ENCODE data around the gene PAK2. TPM values are rescaled to one million over a fixed set of nuclear protein-coding genes. Genes with fewer than 3 reads are reported as not detected.
A peak's percentile ranks its signal among the peaks of the same experiment; 100 is the strongest.
"Not testable (repeated sequence)": the region's sequence is repeated elsewhere in the genome, so short reads cannot be mapped to it uniquely, and the experiment has no call there.

PAK2 gene
- total RNA-seq, 2 experiments from 2014 or later = 67.9 to 69.5 TPM

DNA sequence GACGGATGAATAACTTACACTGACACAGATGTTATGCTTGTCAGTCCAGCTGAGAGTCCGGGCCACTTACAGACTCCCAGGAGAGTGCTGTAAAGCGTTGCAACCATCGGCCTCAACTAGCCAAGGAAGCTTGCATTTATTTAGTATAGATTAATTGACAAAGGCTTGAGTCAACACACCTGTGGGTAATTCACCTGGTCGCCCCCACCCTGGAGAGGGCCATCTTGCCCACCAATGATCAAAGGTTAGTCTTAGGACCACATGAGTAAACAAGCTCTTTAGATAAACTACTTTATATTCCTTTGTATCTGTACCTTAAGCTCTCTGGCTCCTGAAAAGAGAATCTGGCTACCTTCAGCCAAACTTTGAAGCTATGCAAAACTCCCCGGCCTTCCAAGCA lies 51.0 kb downstream of the PAK2 start:
- Mint-ChIP-seq H3K4me3 (no peak overlapping the region), H3K27me3 (no peaks in the 10 kb centered on the region), H3K4me1 (peaks cover 21% of the 10 kb centered on the region), H3K36me3 (peaks cover 64% of the 10 kb centered on the region), H3K27ac (no peak overlapping the region), H3K9me3 (peaks cover 12% of the 10 kb centered on the region)
- DNase-seq = no peak

DNA sequence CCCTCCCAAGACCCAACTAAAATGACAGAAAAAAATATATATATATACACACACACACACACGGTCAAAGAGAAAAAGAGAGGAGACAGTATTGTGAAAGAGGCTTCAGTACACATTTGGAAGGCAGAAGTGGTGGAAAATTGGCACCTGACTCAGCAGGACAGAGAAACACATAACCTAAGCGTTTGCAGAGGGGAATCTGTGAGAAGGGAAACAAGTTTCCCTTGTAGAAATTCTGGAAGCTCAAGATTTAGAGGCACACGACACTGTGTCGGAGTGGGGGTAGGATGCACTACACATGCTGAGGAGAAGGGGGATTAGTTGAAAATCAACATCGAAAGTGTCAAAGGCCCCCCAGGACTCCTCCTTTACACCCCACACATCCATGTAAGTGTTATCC lies 53.1 kb downstream of the PAK2 start:
- peaks cover 12% of the 10 kb centered on the region for H3K9me3 Mint-ChIP-seq
- no peak overlapping the region for H3K27ac Mint-ChIP-seq
- H3K27me3 Mint-ChIP-seq = no peaks in the 10 kb centered on the region
- H3K4me1 Mint-ChIP-seq = peaks cover 16% of the 10 kb centered on the region
- peaks cover 53% of the 10 kb centered on the region for H3K36me3 Mint-ChIP-seq
- H3K4me3 Mint-ChIP-seq = no peak overlapping the region
- no peak for DNase-seq

DNA sequence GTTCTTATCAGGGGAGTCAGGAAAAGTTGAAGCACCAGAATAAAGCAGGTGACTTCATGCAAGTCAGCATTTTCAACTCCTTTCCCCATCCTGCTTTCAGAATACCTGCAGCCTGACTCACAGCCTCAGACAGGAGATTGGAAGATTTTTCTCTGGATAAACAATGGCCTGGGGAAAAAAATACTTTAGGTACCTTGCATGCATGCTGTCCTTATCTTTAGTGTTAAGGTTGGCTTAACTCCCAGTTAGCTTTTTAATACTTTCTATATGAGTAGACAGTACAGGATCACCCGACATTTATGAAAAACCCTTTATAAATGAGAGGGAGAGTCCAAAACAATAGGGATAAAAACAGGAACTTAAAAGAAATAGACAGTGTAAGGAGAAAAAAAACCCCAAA lies 53.6 kb downstream of the PAK2 start:
- H3K27me3 Mint-ChIP-seq = no peaks in the 10 kb centered on the region
- no peak overlapping the region for H3K4me3 Mint-ChIP-seq
- no peak overlapping the region for H3K27ac Mint-ChIP-seq
- H3K9me3 Mint-ChIP-seq = peaks cover 12% of the 10 kb centered on the region
- peaks cover 14% of the 10 kb centered on the region for H3K4me1 Mint-ChIP-seq
- no peak for DNase-seq
- H3K36me3 Mint-ChIP-seq = peaks cover 53% of the 10 kb centered on the region

DNA sequence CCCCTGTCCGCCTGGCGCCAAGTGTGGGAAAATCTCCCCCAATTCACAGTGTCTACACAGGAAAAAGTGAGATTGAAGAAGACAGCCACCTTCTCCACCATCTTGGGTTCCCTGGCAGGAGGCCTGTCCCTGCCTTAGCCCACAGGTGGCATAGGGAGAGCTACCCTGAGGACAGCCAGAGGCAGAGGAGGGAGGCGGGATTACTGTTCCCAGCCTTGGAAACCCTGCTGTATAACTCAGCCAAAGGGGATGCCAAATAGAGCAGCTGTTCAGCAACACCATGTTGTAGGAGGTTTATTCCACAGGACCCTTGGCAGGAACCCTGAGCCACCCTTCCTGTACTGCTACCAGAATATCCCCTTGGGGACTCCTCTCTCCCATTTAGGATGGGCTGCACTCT lies 54.8 kb downstream of the PAK2 start:
- DNase-seq = no peak
- Mint-ChIP-seq H3K27ac (no peak overlapping the region), H3K9me3 (peaks cover 12% of the 10 kb centered on the region), H3K36me3 (peaks cover 46% of the 10 kb centered on the region), H3K27me3 (no peaks in the 10 kb centered on the region), H3K4me1 (peaks cover 14% of the 10 kb centered on the region), H3K4me3 (no peak overlapping the region)

DNA sequence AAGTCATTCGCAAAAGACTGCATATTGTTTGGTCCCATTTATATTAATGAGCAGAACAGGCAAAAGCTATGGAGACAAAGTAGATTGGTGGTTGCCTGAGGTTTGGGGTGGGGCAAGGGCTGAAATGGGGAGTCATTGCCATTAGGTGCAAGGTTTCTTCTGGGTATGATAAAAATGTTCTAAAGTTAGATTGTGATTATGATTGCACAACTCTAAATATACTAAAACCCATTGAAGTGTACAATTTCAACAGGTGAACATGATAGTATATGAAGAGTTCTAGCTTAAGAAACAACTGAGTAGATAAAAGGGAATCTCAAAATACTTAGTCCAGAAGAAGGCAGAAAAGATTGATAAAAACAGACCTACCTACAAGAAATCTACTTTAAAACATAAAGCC lies 56.7 kb downstream of the PAK2 start:
- no peak overlapping the region for H3K4me3 Mint-ChIP-seq
- H3K27ac Mint-ChIP-seq = no peak overlapping the region
- H3K36me3 Mint-ChIP-seq = peaks cover 28% of the 10 kb centered on the region
- peaks cover 6% of the 10 kb centered on the region for H3K9me3 Mint-ChIP-seq
- DNase-seq = no peak
- no peaks in the 10 kb centered on the region for H3K27me3 Mint-ChIP-seq
- H3K4me1 Mint-ChIP-seq = peaks cover 11% of the 10 kb centered on the region

DNA sequence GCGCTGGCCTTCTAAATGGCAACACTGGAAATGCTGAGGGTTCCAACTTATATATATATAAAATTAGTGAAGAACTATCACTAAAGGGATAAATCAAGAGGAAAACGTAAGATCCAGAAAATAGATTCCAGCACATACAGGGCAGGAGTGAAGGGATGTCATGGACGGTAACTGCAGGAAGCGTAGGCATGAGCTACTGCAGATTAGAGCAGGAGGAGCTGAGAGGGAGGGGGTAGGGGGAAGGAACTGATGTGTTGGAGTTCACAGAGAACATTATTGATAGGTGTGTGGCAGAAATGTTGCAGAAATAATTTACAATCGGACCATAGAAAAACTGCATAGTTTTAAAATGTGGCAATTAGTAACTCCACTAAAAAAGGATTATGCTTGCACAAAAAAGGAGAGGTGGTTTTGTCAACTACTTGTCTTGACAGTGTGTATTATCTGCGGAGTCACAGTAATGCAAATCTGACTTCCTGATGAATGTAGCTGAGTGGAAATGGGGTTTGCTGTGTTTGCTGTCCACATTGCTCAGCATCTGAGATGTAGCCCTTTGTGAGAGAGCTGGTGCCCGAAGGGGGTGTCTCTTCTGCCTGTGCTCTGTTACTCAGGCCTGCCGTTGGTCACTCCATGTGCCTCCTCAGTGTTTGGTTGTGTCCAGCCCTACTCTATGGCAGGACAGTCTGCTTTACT lies 61.2 kb downstream of the PAK2 start:
- Mint-ChIP-seq H3K27ac (no peak overlapping the region), H3K4me1 (peaks cover 20% of the 10 kb centered on the region), H3K36me3 (peaks cover 6% of the 10 kb centered on the region), H3K27me3 (no peaks in the 10 kb centered on the region), H3K9me3 (no peaks in the 10 kb centered on the region), H3K4me3 (no peak overlapping the region)
- DNase-seq = no peak

DNA sequence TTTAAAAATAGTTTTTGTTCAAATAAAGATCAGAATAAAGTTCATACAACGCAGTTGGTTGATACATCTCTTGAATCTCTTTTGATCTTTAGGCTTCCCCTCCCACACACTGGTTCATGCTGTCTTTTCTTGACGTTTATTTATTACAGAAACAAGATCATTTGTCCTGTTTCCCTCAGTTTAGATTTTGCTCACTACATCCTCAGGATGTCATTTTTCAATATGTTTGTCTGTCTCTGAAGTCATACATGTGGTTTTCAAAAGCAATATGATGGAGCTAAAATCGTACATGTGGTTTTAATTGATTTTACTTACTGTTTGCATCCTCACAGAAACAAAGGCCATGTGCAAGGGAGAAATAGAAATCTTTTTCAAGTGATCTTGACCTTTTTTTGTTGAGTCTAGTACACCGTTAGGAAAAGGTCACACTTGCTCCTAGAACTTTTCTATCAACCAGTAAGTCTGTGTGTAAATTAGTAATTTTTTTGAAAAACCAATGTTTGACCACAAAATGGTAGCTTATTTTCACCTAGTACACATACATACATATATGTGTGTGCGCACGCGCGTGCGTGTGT lies 64.3 kb downstream of the PAK2 start:
- H3K4me3 Mint-ChIP-seq = no peak overlapping the region

DNA sequence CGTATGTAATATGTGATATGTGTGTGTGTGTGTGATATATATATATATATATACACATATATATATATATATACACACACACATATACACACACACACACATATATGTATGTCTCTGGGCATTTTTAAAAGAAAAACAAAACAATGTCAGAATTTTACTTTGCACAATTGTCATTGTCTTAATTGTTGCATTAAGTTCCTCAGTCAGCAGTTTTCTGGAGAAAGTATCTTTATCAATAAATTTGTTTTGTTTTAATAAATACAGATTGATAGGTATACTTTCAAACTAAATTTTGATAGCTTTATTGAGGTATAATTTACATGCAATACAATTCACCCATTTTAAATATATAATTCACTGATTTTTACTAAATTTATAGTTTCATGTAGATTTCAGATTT lies 65.1 kb downstream of the PAK2 start:
- Mint-ChIP-seq H3K4me3 (no peak overlapping the region), H3K27ac (no peak overlapping the region), H3K9me3 (no peaks in the 10 kb centered on the region), H3K27me3 (no peaks in the 10 kb centered on the region), H3K4me1 (peaks cover 13% of the 10 kb centered on the region), H3K36me3 (peaks cover 24% of the 10 kb centered on the region)
- no peak for DNase-seq

More for the DNA sequence above, 64.3 kb downstream of the PAK2 start:
- Mint-ChIP-seq H3K27ac (peak overlapping the region; percentile 80), H3K27me3 (no peaks in the 10 kb centered on the region), H3K36me3 (peaks cover 23% of the 10 kb centered on the region), H3K9me3 (no peaks in the 10 kb centered on the region), H3K4me1 (peaks cover 17% of the 10 kb centered on the region)
- no peak for DNase-seq

DNA sequence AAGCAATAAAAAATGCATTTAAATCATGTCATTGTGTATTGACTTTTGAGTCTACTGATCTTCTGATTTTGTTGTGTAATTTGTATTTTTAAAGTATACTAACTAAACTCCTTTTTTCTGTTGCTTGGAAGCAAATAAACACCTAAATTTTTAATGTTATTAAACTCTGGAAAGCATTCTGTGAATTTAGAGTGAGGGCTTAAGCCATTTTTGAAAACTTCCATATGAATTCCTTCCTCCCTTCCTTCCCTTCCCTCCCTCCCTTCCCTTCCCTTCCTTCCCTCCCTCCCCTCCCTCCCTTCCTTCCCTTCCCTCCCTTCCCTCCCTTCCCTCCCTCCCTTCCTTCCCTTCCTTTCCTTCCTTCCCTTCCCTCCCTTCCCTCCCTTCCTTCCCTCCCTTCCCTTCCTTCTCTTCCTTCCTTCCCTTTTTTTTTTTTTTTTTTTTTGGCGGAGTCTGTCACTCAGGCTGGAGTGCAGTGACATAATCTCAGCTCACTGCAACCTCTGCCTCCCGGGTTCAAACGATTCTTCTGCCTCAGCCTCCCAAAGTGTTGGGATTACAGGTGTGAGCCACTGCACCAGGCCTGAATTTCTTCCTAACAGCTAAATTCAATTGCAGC lies 71.4 kb downstream of the PAK2 start:
- Mint-ChIP-seq H3K36me3 (peaks cover 27% of the 10 kb centered on the region), H3K27ac (no peak overlapping the region), H3K27me3 (no peaks in the 10 kb centered on the region), H3K4me1 (no peaks in the 10 kb centered on the region), H3K9me3 (no peaks in the 10 kb centered on the region), H3K4me3 (no peak overlapping the region)
- no peak for DNase-seq

DNA sequence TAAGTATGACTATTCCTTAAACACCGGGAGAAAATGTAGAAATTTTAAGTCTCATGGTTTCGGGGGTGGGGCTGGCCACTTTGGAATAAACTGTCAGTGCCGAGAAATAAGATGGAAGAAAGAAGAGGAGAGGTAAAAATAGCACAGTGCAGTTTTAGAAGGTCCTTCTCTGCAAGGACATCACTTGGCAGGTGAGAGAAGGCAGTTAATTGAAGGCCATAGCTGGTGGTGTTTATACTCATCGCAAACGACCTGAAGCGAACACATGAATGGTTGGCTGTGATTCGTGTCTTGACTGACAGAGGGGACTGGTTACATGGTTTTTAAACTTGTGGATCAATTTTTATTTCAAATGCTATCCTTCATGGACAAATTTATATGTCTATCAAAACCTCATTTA lies 73.2 kb downstream of the PAK2 start:
- no peaks in the 10 kb centered on the region for H3K4me1 Mint-ChIP-seq
- H3K27ac Mint-ChIP-seq = peak overlapping the region; percentile 19
- H3K27me3 Mint-ChIP-seq = no peaks in the 10 kb centered on the region
- no peaks in the 10 kb centered on the region for H3K9me3 Mint-ChIP-seq
- no peak overlapping the region for H3K4me3 Mint-ChIP-seq
- H3K36me3 Mint-ChIP-seq = peaks cover 14% of the 10 kb centered on the region
- no peak for DNase-seq

DNA sequence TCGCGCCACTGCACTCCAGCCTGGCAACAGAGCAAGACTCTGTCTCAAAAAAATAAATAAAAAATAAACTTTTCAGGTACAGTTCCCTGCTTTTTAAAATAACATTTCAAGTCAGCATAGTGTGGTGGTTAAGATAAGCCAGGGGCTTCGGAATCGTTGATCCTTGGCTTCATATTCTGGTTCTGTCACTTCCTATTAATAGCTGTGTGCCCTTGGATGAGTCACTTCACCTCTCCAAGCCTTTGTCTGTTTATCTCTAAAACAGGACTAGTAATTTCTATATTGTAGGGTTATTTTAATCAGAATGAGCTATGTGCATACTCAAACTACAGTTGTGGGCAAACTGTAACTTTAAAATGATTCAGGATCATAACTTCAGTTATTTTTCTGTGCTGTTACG lies 74.2 kb downstream of the PAK2 start:
- H3K9me3 Mint-ChIP-seq = no peaks in the 10 kb centered on the region
- peaks cover 11% of the 10 kb centered on the region for H3K36me3 Mint-ChIP-seq
- H3K4me3 Mint-ChIP-seq = no peak overlapping the region
- H3K4me1 Mint-ChIP-seq = no peaks in the 10 kb centered on the region
- no peak overlapping the region for H3K27ac Mint-ChIP-seq
- DNase-seq = no peak
- no peaks in the 10 kb centered on the region for H3K27me3 Mint-ChIP-seq

DNA sequence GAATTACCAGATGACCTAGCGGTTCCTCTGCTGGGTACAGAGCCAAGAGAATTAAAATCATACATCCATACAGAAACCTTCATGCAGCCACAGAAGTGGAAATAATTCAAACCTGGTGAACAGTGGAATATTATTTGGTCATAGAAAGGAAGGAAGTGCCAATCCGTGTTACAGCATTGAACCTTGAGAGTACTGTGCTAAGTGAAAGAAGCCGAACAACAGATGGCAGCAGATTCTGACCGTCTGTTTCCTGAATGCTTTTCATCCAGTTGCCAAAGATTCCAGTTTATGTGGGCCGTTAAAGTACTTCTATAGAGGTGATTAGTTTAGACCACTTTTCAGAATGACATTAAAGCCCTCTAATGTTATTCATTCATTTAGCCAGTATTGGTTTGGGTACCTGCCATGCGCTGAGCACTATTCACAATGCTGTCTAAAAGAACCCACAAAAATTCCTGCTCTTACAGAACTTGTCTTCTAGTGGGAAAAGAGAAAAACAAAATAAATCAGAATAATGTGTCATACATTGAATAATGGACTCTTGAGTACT lies 82.2 kb downstream of the PAK2 start:
- no peak for DNase-seq
- Mint-ChIP-seq H3K4me1 (no peaks in the 10 kb centered on the region), H3K27me3 (no peaks in the 10 kb centered on the region), H3K36me3 (peaks cover 21% of the 10 kb centered on the region), H3K27ac (no peak overlapping the region), H3K9me3 (no peaks in the 10 kb centered on the region), H3K4me3 (no peak overlapping the region)

DNA sequence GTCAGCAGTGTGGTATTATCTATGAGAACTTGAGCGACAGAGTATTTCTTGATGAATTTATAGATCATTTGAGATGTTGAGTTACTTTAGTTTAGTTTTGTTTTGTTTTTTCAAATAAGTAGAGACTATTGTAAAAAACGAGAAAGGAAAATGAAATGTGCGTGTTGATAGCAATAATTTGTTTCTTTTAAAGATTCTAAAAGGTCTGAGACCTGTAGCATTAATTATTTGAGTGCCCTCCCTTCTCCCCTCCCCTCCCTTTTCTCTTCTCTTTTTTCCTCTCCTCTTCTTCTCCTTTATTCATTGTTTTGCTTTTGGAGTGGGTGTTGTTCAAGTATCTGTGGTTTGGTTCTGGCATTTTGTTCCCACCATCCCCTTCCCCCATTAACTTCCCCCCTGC lies 90.0 kb downstream of the PAK2 start:
- H3K36me3 Mint-ChIP-seq, DNase-seq, H3K27me3 Mint-ChIP-seq, H3K9me3 Mint-ChIP-seq, H3K4me1 Mint-ChIP-seq, H3K4me3 Mint-ChIP-seq: not testable (repeated sequence)
- peak overlapping the region; percentile 52 for H3K27ac Mint-ChIP-seq

DNA sequence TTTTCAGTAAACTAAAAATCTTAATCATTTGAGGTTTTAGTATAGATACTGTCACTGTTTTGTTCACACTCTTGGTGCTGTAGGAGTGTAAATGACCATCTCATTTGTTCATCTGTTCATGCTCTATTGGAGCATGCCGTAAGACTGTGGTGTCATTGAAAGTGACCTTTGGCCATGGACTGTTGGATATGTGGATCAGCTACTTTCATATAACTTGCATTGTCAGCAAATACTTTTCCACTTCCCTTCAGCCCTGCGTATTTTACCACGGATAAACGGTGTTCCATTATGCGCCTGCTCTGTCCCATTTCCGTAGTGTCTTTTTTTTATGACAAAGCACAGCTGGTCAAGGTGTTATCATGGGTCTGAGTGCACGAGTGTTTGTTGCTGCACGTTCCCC lies 95.4 kb downstream of the PAK2 start:
- Mint-ChIP-seq H3K4me3 (no peak overlapping the region), H3K4me1 (no peaks in the 10 kb centered on the region), H3K27me3 (no peaks in the 10 kb centered on the region), H3K27ac (no peak overlapping the region), H3K9me3 (no peaks in the 10 kb centered on the region), H3K36me3 (no peaks in the 10 kb centered on the region)
- no peak for DNase-seq

DNA sequence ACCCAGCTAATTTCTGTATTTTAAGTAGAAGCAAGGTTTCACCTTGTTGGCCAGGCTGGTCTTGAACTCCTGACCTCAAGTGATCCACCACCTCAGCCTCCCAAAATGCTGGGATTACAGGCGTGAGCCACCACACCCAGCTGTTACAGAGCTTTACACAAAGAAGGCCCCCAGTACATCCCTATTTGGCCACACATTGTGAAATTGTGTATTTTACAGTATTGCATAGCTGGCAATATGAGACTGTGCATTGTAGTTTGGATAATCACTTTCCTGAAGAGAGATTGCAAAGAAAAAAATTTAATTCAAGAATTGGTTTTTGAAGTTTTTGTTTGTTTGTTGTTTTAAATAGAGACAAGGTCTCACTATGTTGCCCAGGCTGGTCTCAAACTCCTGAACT lies 97.0 kb downstream of the PAK2 start:
- not testable (repeated sequence) for H3K4me1 Mint-ChIP-seq, DNase-seq, H3K4me3 Mint-ChIP-seq, H3K9me3 Mint-ChIP-seq, H3K36me3 Mint-ChIP-seq, H3K27me3 Mint-ChIP-seq, H3K27ac Mint-ChIP-seq

All from activated naive CD8-positive, alpha-beta T cell treated with anti-CD3 and anti-CD28 coated beads for 36 hours (primary cell).